Sigmoid colon (tissue), 4 donors: ENCODE data around the gene REM2.

ENCODE experiments used
- POLR2AphosphoS5 ChIP-seq, 4 donors: sonication (generic); formaldehyde crosslinking; IDR thresholded peaks; one replicate each; pipeline ENCODE4 v1.6.1; 2017; ENCODE audit warnings: antibody characterized with exemption in 4 of 4
- TF ChIP-seq, protein P1 (sequence below), 4 experiments: fragments of 450-650 bp in 3 of 4; fragments of 200-600 bp in 1 of 4; IDR thresholded peaks; one replicate each; pipeline ENCODE4 v1.5.1; 2016 to 2019; ENCODE audit warnings: antibody characterized with exemption in 4 of 4, mild to moderate bottlenecking in 3 of 4, moderate library complexity in 2 of 4

DNA sequence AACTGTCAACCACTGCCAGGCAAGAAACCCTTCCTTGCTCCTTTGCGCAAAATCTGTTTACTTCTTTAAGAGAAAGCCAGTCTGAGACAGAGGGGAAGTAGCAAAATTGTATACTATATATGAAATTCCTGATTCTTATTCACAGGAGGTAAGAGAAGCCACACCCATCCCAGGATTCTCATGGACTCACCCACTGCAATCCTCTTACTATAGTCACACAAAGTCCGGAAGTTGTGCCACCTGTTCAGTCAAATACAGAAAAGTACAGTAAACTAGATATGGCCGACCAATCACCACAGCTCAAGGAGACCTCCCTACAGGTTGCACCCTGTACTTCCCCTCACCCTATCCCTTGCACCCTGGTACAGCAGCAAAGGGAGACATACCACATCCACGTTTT is 43.3 kb downstream of the REM2 start:
- TF ChIP-seq, protein P1, sequence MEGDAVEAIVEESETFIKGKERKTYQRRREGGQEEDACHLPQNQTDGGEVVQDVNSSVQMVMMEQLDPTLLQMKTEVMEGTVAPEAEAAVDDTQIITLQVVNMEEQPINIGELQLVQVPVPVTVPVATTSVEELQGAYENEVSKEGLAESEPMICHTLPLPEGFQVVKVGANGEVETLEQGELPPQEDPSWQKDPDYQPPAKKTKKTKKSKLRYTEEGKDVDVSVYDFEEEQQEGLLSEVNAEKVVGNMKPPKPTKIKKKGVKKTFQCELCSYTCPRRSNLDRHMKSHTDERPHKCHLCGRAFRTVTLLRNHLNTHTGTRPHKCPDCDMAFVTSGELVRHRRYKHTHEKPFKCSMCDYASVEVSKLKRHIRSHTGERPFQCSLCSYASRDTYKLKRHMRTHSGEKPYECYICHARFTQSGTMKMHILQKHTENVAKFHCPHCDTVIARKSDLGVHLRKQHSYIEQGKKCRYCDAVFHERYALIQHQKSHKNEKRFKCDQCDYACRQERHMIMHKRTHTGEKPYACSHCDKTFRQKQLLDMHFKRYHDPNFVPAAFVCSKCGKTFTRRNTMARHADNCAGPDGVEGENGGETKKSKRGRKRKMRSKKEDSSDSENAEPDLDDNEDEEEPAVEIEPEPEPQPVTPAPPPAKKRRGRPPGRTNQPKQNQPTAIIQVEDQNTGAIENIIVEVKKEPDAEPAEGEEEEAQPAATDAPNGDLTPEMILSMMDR (IDR thresholded peaks at IDR 0.05), result no peak
- TF ChIP-seq POLR2AphosphoS5 (IDR thresholded peaks at IDR 0.05), result no peak
